ENCODE measurements around the gene RNASE11. TPM values are rescaled to one million over a fixed set of nuclear protein-coding genes. Genes with fewer than 3 reads are reported as not detected.

Gene RNASE11
- polyA plus RNA-seq, 1 of the 3 experiments (the other 2 are of a cell fraction): not detected

- no peaks in the 10 kb centered on the region; the same call in 1 of the 2 replicates for H3K9me2 ChIP-seq
- H4K20me1 ChIP-seq (ENCODE audit: insufficient read depth): no peaks in the 10 kb centered on the region
- H3F3A ChIP-seq (replicated peaks; ENCODE audit: insufficient read depth): no peaks in the 10 kb centered on the region
- H3K9ac ChIP-seq: no peak overlapping the region
- TF ChIP-seq RAD21 (IDR thresholded peaks at IDR 0.05; ENCODE audit: low read length) (no peak), MEF2A (IDR thresholded peaks at IDR 0.05; ENCODE audit: borderline replicate concordance, low read depth) (no peak), TAF1 (IDR thresholded peaks at IDR 0.05; ENCODE audit: borderline replicate concordance, low read depth, low read length) (no peak), JUND (IDR thresholded peaks at IDR 0.05) (no peak), REST (IDR thresholded peaks at IDR 0.05; ENCODE audit: low read depth, low read length) (no peak), NFIC (IDR thresholded peaks at IDR 0.05; ENCODE audit: borderline replicate concordance) (no peak), SIN3A (IDR thresholded peaks at IDR 0.05; ENCODE audit: borderline replicate concordance, low read depth, low read length) (no peak), EP300 (IDR thresholded peaks at IDR 0.05; ENCODE audit: borderline replicate concordance in 1 of 2, low read depth in 1 of 2, low read length in 1 of 2) (no peak), EZH2phosphoT487 (IDR thresholded peaks at IDR 0.05; ENCODE audit: borderline replicate concordance, low read depth) (no peak), TEAD4 (IDR thresholded peaks at IDR 0.05; ENCODE audit: borderline replicate concordance, insufficient read depth) (no peak), GATA2 (CRISPR knock-in tag; IDR thresholded peaks at IDR 0.05) (no peak), ZBTB33 (IDR thresholded peaks at IDR 0.05; ENCODE audit: borderline replicate concordance, low read depth) (no peak), NRF1 (IDR thresholded peaks at IDR 0.05; ENCODE audit: low read depth, low read length) (no peak)
- TF ChIP-seq, protein P1, sequence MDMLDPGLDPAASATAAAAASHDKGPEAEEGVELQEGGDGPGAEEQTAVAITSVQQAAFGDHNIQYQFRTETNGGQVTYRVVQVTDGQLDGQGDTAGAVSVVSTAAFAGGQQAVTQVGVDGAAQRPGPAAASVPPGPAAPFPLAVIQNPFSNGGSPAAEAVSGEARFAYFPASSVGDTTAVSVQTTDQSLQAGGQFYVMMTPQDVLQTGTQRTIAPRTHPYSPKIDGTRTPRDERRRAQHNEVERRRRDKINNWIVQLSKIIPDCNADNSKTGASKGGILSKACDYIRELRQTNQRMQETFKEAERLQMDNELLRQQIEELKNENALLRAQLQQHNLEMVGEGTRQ (IDR thresholded peaks at IDR 0.05; ENCODE audit: borderline replicate concordance, low read depth, low read length): no peak
- TF ChIP-seq, protein P2, sequence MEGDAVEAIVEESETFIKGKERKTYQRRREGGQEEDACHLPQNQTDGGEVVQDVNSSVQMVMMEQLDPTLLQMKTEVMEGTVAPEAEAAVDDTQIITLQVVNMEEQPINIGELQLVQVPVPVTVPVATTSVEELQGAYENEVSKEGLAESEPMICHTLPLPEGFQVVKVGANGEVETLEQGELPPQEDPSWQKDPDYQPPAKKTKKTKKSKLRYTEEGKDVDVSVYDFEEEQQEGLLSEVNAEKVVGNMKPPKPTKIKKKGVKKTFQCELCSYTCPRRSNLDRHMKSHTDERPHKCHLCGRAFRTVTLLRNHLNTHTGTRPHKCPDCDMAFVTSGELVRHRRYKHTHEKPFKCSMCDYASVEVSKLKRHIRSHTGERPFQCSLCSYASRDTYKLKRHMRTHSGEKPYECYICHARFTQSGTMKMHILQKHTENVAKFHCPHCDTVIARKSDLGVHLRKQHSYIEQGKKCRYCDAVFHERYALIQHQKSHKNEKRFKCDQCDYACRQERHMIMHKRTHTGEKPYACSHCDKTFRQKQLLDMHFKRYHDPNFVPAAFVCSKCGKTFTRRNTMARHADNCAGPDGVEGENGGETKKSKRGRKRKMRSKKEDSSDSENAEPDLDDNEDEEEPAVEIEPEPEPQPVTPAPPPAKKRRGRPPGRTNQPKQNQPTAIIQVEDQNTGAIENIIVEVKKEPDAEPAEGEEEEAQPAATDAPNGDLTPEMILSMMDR (IDR thresholded peaks at IDR 0.05): no peak
- H3K27me3 ChIP-seq (ENCODE audit: insufficient read depth): peaks cover 33% of the 10 kb centered on the region; the same call in 1 of the 2 replicates
- H3K36me3 ChIP-seq (replicated peaks in 1 of 2; ENCODE audit: control insufficient read depth in 1 of 2, insufficient read depth in 2 of 2, low read length in 1 of 2): no peaks in the 10 kb centered on the region
- no peaks in the 10 kb centered on the region for H3K9me3 ChIP-seq
- H3K4me1 ChIP-seq (ENCODE audit: control insufficient read depth in 1 of 2, insufficient read depth in 2 of 2, low read depth in 1 of 2, low read length in 1 of 2): no peaks in the 10 kb centered on the region
- H3K4me2 ChIP-seq: no peak overlapping the region
- 0% methylated on average over 3 of the region's 3 CpGs for WGBS (ENCODE audit: low lambda C conversion rate)
- ChIA-PET CTCF (interaction anchor here (1.1 to 1.2 kb wide), 2 partner anchors 15 to 63 kb away, joined by 4 to 5 read pairs; no protein-coding TSS in a partner anchor), POLR2A (no interaction called here)
- no peak overlapping the region for H3K27ac ChIP-seq (ENCODE audit: low read depth in 2 of 2, low read length in 1 of 2)
- DNase-seq: no peak
- H3K79me2 ChIP-seq (ENCODE audit: insufficient read depth): no peaks in the 10 kb centered on the region
- H2AFZ ChIP-seq (ENCODE audit: low read depth): no peak overlapping the region
- H3K4me3 ChIP-seq (ENCODE audit: low read depth in 2 of 2, low read length in 1 of 2): no peak overlapping the region
Measured at GRCh38 chr14:20546877-20547276, 40.9 kb downstream of the RNASE11 start.

Data from SK-N-SH (cell line).